HepG2 (cell line): ENCODE results near the gene LAMP1.

Experiments used
- ASH2L ChIP-seq: fragments of 300-600, 200-600 bp; sonication (generic); IDR thresholded peaks from 2 replicates; pipeline ENCODE4 v1.7.0; 2017; ENCODE audit warnings: low read depth, mild to moderate bottlenecking, moderate library complexity, mixed read lengths, low read length; ENCODE audit not compliant: insufficient read length
- BRF2 ChIP-seq: sonication (generic); formaldehyde crosslinking; IDR thresholded peaks from 2 replicates; pipeline ENCODE4 v1.8.1; 2022; ENCODE audit warnings: mild to moderate bottlenecking, missing genetic modification reagents
- GATA4 ChIP-seq: sonication (generic); IDR thresholded peaks from 2 replicates; pipeline ENCODE4 v1.6.1; 2016; ENCODE audit warnings: antibody characterized with exemption, low read depth, borderline replicate concordance
- NFRKB ChIP-seq: fragments of 450-650 bp; IDR thresholded peaks from 2 replicates; pipeline ENCODE4 v1.6.1; 2017
- RAD21 ChIP-seq: fragments of 450-650 bp; formaldehyde crosslinking; IDR thresholded peaks from 2 replicates; pipeline ENCODE4 v1.5.0; 2020; ENCODE audit warnings: mild to moderate bottlenecking
- RXRB ChIP-seq: IDR thresholded peaks from 2 replicates; pipeline ENCODE4 v1.6.1; 2016; ENCODE audit warnings: borderline replicate concordance, missing genetic modification reagents, missing compliant biosample characterization
- TFAP4 ChIP-seq: sonication (generic); IDR thresholded peaks from 2 replicates; pipeline ENCODE4 v1.6.1; 2016; ENCODE audit warnings: low read depth, borderline replicate concordance
- TF ChIP-seq, protein P1 (sequence below): sonication (generic); formaldehyde crosslinking; IDR thresholded peaks from 2 replicates; pipeline ENCODE4 v1.8.0; 2022; ENCODE audit warnings: missing genetic modification reagents, low read depth, mild to moderate bottlenecking, borderline replicate concordance
- TF ChIP-seq, protein P2 (sequence below): sonication (generic); formaldehyde crosslinking; IDR thresholded peaks from 2 replicates; pipeline ENCODE4 v1.5.0; 2020; ENCODE audit warnings: mild to moderate bottlenecking, missing genetic modification reagents
- TF ChIP-seq, protein P3 (sequence below): sonication (generic); formaldehyde crosslinking; IDR thresholded peaks from 2 replicates; pipeline ENCODE4 v1.5.0; 2020; ENCODE audit warnings: mild to moderate bottlenecking, missing genetic modification reagents, moderate library complexity

GRCh38 chr13:113332615-113333014, 35.6 kb downstream of the LAMP1 start:
- TF ChIP-seq RAD21 (CRISPR knock-in tag): no peak
- no peak for TF ChIP-seq ASH2L
- TF ChIP-seq TFAP4: no peak
- TF ChIP-seq NFRKB: no peak
- no peak for TF ChIP-seq RXRB (CRISPR knock-in tag)
- TF ChIP-seq, protein P1, sequence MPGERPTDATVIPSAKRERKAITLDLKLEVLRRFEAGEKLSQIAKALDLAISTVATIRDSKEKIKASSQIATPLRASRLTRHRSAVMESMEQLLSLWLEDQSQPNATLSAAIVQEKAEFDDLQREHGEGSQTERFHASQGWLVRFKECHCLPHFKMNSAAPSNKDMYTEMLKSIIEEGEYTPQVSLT (CRISPR knock-in tag): no peak
- TF ChIP-seq, protein P2, sequence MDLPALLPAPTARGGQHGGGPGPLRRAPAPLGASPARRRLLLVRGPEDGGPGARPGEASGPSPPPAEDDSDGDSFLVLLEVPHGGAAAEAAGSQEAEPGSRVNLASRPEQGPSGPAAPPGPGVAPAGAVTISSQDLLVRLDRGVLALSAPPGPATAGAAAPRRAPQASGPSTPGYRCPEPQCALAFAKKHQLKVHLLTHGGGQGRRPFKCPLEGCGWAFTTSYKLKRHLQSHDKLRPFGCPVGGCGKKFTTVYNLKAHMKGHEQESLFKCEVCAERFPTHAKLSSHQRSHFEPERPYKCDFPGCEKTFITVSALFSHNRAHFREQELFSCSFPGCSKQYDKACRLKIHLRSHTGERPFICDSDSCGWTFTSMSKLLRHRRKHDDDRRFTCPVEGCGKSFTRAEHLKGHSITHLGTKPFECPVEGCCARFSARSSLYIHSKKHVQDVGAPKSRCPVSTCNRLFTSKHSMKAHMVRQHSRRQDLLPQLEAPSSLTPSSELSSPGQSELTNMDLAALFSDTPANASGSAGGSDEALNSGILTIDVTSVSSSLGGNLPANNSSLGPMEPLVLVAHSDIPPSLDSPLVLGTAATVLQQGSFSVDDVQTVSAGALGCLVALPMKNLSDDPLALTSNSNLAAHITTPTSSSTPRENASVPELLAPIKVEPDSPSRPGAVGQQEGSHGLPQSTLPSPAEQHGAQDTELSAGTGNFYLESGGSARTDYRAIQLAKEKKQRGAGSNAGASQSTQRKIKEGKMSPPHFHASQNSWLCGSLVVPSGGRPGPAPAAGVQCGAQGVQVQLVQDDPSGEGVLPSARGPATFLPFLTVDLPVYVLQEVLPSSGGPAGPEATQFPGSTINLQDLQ (CRISPR knock-in tag): no peak
- TF ChIP-seq, protein P3, sequence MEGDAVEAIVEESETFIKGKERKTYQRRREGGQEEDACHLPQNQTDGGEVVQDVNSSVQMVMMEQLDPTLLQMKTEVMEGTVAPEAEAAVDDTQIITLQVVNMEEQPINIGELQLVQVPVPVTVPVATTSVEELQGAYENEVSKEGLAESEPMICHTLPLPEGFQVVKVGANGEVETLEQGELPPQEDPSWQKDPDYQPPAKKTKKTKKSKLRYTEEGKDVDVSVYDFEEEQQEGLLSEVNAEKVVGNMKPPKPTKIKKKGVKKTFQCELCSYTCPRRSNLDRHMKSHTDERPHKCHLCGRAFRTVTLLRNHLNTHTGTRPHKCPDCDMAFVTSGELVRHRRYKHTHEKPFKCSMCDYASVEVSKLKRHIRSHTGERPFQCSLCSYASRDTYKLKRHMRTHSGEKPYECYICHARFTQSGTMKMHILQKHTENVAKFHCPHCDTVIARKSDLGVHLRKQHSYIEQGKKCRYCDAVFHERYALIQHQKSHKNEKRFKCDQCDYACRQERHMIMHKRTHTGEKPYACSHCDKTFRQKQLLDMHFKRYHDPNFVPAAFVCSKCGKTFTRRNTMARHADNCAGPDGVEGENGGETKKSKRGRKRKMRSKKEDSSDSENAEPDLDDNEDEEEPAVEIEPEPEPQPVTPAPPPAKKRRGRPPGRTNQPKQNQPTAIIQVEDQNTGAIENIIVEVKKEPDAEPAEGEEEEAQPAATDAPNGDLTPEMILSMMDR: no peak
- no peak for TF ChIP-seq BRF2 (CRISPR knock-in tag)
- TF ChIP-seq GATA4: no peak
